Osteoblast (primary cell): ENCODE measurements around the gene TRMT1. TPM values are rescaled to one million over a fixed set of nuclear protein-coding genes. Genes with fewer than 3 reads are reported as not detected.

Experiments
- DNase-seq: peaks from one replicate; pipeline ENCODE4 v3.0.0; 2011; ENCODE audit warnings: low spot score, mixed read lengths; ENCODE audit not compliant: insufficient read length; ENCODE audit errors: missing footprints
- H2AFZ ChIP-seq: 2 replicates; pipeline ENCODE4 v1.6.0; 2011; ENCODE audit warnings: mild to moderate bottlenecking, low read length
- H3K27ac ChIP-seq: 2 replicates; pipeline ENCODE4 v1.5.1; 2011; ENCODE audit warnings: mild to moderate bottlenecking, low read depth, low read length, moderate library complexity
- H3K27me3 ChIP-seq: 2 replicates; pipeline ENCODE4 v1.6.0; 2012; ENCODE audit warnings: mild to moderate bottlenecking, control low read depth, inconsistent platforms, low read length, moderate library complexity; ENCODE audit not compliant: insufficient read depth
- H3K36me3 ChIP-seq: 2 replicates; pipeline ENCODE4 v1.5.1; 2011; ENCODE audit warnings: mild to moderate bottlenecking, low read length, control low read depth, moderate library complexity; ENCODE audit not compliant: insufficient read depth
- H3K4me1 ChIP-seq: 2 replicates; pipeline ENCODE4 v1.5.1; 2011; ENCODE audit warnings: mild to moderate bottlenecking, low read length, control low read depth, moderate library complexity; ENCODE audit not compliant: insufficient read depth
- H3K4me2 ChIP-seq: 2 replicates; pipeline ENCODE4 v1.6.0; 2011; ENCODE audit warnings: mild to moderate bottlenecking, low read length; ENCODE audit not compliant: insufficient read depth
- H3K4me3 ChIP-seq: fragments of 200-600 bp; sonication (generic); 3 replicates; pipeline ENCODE4 v1.5.1; 2012; ENCODE audit warnings: mild to moderate bottlenecking, low read length, inconsistent platforms; ENCODE audit not compliant: insufficient read depth
- H3K79me2 ChIP-seq: 2 replicates; pipeline ENCODE4 v1.6.0; 2012; ENCODE audit warnings: mild to moderate bottlenecking, low read length, control low read depth, inconsistent platforms; ENCODE audit not compliant: insufficient read depth
- H3K9me3 ChIP-seq: 2 replicates; pipeline ENCODE4 v1.5.1; 2011; ENCODE audit warnings: low read depth, low read length, control low read depth
- H4K20me1 ChIP-seq: 2 replicates; pipeline ENCODE4 v1.6.0; 2012; ENCODE audit warnings: mild to moderate bottlenecking, low read length, control low read depth; ENCODE audit not compliant: insufficient read depth
- total RNA-seq: library from RNA; depleted of rRNA; stranded (reverse); fragments of >200 nt; gene quantifications from 2 replicates; pipeline ENCODE4 v1.2.3, GENCODE V29; 2012
- TF ChIP-seq, protein P1 (sequence below): IDR thresholded peaks from 2 replicates; pipeline ENCODE4 v1.5.1; 2011; ENCODE audit warnings: mild to moderate bottlenecking, low read depth, low read length, moderate library complexity; ENCODE audit errors: extremely low read depth

The TRMT1 gene
- total RNA-seq, 1 donor = 29.7 TPM

DNA sequence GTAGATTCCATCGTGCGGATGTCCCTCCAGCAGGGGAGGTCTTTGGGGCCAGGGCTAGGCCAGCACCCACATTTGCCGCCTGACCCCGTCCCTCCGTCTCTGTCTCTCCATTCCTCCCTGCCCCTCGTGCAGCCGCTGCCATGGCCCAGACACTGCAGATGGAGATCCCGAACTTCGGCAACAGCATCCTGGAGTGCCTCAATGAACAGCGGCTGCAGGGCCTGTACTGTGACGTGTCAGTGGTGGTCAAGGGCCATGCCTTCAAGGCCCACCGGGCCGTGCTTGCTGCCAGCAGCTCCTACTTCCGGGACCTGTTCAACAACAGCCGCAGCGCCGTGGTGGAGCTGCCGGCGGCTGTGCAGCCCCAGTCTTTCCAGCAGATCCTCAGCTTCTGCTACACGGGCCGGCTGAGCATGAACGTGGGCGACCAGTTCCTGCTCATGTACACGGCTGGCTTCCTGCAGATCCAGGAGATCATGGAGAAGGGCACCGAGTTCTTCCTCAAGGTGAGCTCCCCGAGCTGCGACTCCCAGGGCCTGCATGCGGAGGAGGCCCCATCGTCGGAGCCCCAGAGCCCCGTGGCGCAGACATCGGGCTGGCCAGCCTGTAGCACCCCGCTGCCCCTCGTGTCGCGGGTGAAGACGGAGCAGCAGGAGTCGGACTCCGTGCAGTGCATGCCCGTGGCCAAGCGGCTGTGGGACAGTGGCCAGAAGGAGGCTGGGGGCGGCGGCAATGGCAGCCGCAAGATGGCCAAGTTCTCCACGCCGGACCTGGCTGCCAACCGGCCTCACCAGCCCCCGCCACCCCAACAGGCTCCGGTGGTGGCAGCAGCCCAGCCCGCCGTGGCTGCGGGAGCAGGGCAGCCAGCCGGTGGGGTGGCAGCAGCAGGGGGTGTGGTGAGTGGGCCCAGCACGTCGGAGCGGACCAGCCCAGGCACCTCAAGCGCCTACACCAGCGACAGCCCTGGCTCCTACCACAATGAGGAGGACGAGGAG is 18.8 kb upstream of the TRMT1 start:
- Histone ChIP-seq H3K27me3 (no peaks in the 10 kb centered on the region), H3K27ac (no peak overlapping the region), H4K20me1 (peaks cover 47% of the 10 kb centered on the region), H3K4me1 (peaks cover 35% of the 10 kb centered on the region), H3K4me2 (no peak overlapping the region), H3K79me2 (peaks cover 77% of the 10 kb centered on the region), H3K9me3 (no peaks in the 10 kb centered on the region), H3K36me3 (peaks cover 40% of the 10 kb centered on the region), H2AFZ (no peak overlapping the region), H3K4me3 (no peak overlapping the region)
- TF ChIP-seq, protein P1, sequence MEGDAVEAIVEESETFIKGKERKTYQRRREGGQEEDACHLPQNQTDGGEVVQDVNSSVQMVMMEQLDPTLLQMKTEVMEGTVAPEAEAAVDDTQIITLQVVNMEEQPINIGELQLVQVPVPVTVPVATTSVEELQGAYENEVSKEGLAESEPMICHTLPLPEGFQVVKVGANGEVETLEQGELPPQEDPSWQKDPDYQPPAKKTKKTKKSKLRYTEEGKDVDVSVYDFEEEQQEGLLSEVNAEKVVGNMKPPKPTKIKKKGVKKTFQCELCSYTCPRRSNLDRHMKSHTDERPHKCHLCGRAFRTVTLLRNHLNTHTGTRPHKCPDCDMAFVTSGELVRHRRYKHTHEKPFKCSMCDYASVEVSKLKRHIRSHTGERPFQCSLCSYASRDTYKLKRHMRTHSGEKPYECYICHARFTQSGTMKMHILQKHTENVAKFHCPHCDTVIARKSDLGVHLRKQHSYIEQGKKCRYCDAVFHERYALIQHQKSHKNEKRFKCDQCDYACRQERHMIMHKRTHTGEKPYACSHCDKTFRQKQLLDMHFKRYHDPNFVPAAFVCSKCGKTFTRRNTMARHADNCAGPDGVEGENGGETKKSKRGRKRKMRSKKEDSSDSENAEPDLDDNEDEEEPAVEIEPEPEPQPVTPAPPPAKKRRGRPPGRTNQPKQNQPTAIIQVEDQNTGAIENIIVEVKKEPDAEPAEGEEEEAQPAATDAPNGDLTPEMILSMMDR = no peak
- peak; percentile 46 for DNase-seq

GRCh38 chr19:13134626-13135025 is 18.1 kb upstream of the TRMT1 start:
- no peaks in the 10 kb centered on the region for H3K27me3 ChIP-seq
- peaks cover 49% of the 10 kb centered on the region for H4K20me1 ChIP-seq
- DNase-seq = peak; percentile 94
- TF ChIP-seq, protein P1 = no peak
- H3K36me3 ChIP-seq = peaks cover 40% of the 10 kb centered on the region
- H3K79me2 ChIP-seq = peaks cover 80% of the 10 kb centered on the region
- no peaks in the 10 kb centered on the region for H3K9me3 ChIP-seq
- H3K4me1 ChIP-seq = peaks cover 35% of the 10 kb centered on the region
- no peak overlapping the region for H2AFZ ChIP-seq
- H3K4me2 ChIP-seq = no peak overlapping the region
- peak overlapping the region; percentile 77 for H3K27ac ChIP-seq
- no peak overlapping the region for H3K4me3 ChIP-seq

- Histone ChIP-seq H3K36me3 (peaks cover 35% of the 10 kb centered on the region), H3K27ac (peak overlapping the region; percentile 77), H3K4me1 (peaks cover 35% of the 10 kb centered on the region), H3K79me2 (peaks cover 89% of the 10 kb centered on the region), H3K9me3 (no peaks in the 10 kb centered on the region), H2AFZ (no peak overlapping the region), H4K20me1 (peaks cover 61% of the 10 kb centered on the region), H3K4me2 (no peak overlapping the region), H3K27me3 (no peaks in the 10 kb centered on the region), H3K4me3 (no peak overlapping the region)
- TF ChIP-seq, protein P1 = no peak
- DNase-seq = peak; percentile 22
Observed at GRCh38 chr19:13133241-13133870, 16.8 kb upstream of the TRMT1 start.
